Neural cell (in vitro differentiated cells): ENCODE results near the gene RPRD1B. TPM values are rescaled to one million over a fixed set of nuclear protein-coding genes. Genes with fewer than 3 reads are reported as not detected.

Experiments
- H2AFZ ChIP-seq: fragments of 200-600, 300-800 bp; sonication (generic), shearing (Covaris generic); 2 replicates; pipeline ENCODE4 v1.6.0; 2014; ENCODE audit warnings: low read depth, mild to moderate bottlenecking, antibody characterized with exemption, low read length, moderate library complexity
- H3F3A ChIP-seq: fragments of 200-600 bp; shearing (Covaris generic); 2 replicates; pipeline ENCODE4 v1.6.1; 2016; ENCODE audit warnings: mild to moderate bottlenecking, moderate library complexity, mixed read lengths, antibody characterized with exemption, low read length; ENCODE audit not compliant: insufficient read depth, poor library complexity, severe bottlenecking
- H3K27ac ChIP-seq: fragments of 200-600, 300-800 bp; sonication (generic), shearing (Covaris generic); 2 replicates; pipeline ENCODE4 v1.5.1; 2014; ENCODE audit warnings: mild to moderate bottlenecking, low read length, moderate library complexity
- H3K27me3 ChIP-seq: fragments of 300-800, 200-600 bp; sonication (generic), shearing (Covaris generic); 2 replicates; pipeline ENCODE4 v1.6.0; 2014; ENCODE audit warnings: mild to moderate bottlenecking, low read depth, low read length, moderate library complexity; ENCODE audit not compliant: insufficient read depth
- H3K36me3 ChIP-seq: fragments of 300-800, 200-600 bp; sonication (generic), shearing (Covaris generic); 2 replicates; pipeline ENCODE4 v1.5.1; 2014; ENCODE audit warnings: mild to moderate bottlenecking, antibody characterized with exemption, low read length, moderate library complexity; ENCODE audit not compliant: insufficient read depth
- H3K4me2 ChIP-seq: fragments of 300-800, 200-600 bp; sonication (generic), shearing (Covaris generic); 2 replicates; pipeline ENCODE4 v1.6.0; 2014; ENCODE audit warnings: mild to moderate bottlenecking, low read length
- H3K4me3 ChIP-seq: fragments of 300-800, 200-600 bp; sonication (generic), shearing (Covaris generic); 2 replicates; pipeline ENCODE4 v1.5.1; 2014; ENCODE audit warnings: mild to moderate bottlenecking, low read length, moderate library complexity
- H3K79me2 ChIP-seq: fragments of 200-600 bp; shearing (Covaris generic); replicated peaks from 2 replicates; pipeline ENCODE4 v1.6.0; 2014; ENCODE audit warnings: mild to moderate bottlenecking, low read length, moderate library complexity; ENCODE audit not compliant: insufficient read depth
- H3K9ac ChIP-seq: fragments of 300-800, 200-600 bp; sonication (generic), shearing (Covaris generic); 2 replicates; pipeline ENCODE4 v1.6.1; 2016; ENCODE audit warnings: mild to moderate bottlenecking, low read length, mixed read lengths
- H3K9me2 ChIP-seq: fragments of 200-600 bp; shearing (Covaris generic); 2 replicates; pipeline ENCODE4 v1.6.1; 2016; ENCODE audit warnings: mild to moderate bottlenecking, low read length, mixed read lengths; ENCODE audit not compliant: insufficient read depth
- H3K9me3 ChIP-seq: fragments of 200-600, 300-800 bp; sonication (generic), shearing (Covaris generic); 2 replicates; pipeline ENCODE4 v1.6.1; 2016; ENCODE audit warnings: mild to moderate bottlenecking, mixed run types, low read length, moderate library complexity, mixed read lengths
- H4K20me1 ChIP-seq: fragments of 200-600 bp; shearing (Covaris generic); 2 replicates; pipeline ENCODE4 v1.6.1; 2016; ENCODE audit warnings: mild to moderate bottlenecking, mixed run types; ENCODE audit not compliant: insufficient read depth
- EP300 ChIP-seq: fragments of 450-650 bp; conservative IDR thresholded peaks from 2 replicates; pipeline ENCODE4 v1.6.1; 2014; ENCODE audit warnings: antibody characterized with exemption, mild to moderate bottlenecking, moderate library complexity; ENCODE audit not compliant: poor library complexity, severe bottlenecking
- EZH2 ChIP-seq: fragments of 200-600, 300-800 bp; shearing (Covaris generic), sonication (generic); IDR thresholded peaks from 2 replicates; pipeline ENCODE4 v1.6.1; 2014; ENCODE audit warnings: antibody characterized with exemption, low read length, borderline replicate concordance, mild to moderate bottlenecking; ENCODE audit not compliant: insufficient read depth, poor library complexity, severe bottlenecking
- MXI1 ChIP-seq: fragments of 450-650 bp; conservative IDR thresholded peaks from 2 replicates; pipeline ENCODE4 v1.6.1; 2014; ENCODE audit warnings: antibody characterized with exemption, mild to moderate bottlenecking; ENCODE audit not compliant: poor library complexity, severe bottlenecking
- POLR2AphosphoS5 ChIP-seq: IDR thresholded peaks from 2 replicates; pipeline ENCODE4 v1.6.1; 2012
- RAD21 ChIP-seq: fragments of 450-650 bp; conservative IDR thresholded peaks from 2 replicates; pipeline ENCODE4 v1.6.1; 2014; ENCODE audit warnings: antibody characterized with exemption, mild to moderate bottlenecking, moderate library complexity
- SMC3 ChIP-seq: fragments of 450-650 bp; conservative IDR thresholded peaks from 2 replicates; pipeline ENCODE4 v1.6.1; 2014; ENCODE audit warnings: antibody characterized with exemption, mild to moderate bottlenecking, moderate library complexity; ENCODE audit not compliant: poor library complexity
- TAF1 ChIP-seq: IDR thresholded peaks from 2 replicates; pipeline ENCODE4 v1.6.1; 2012; ENCODE audit warnings: low read depth
- polyA plus RNA-seq: library from polyadenylated mRNA; depleted of rRNA; stranded (reverse); fragments of >200 nt; gene quantifications from 2 replicates; pipeline ENCODE4 v1.2.3, GENCODE V29; 2014
- TF ChIP-seq, protein P1 (sequence below): IDR thresholded peaks from 2 replicates; pipeline ENCODE4 v1.6.1; 2012; ENCODE audit warnings: borderline replicate concordance
- TF ChIP-seq, protein P2 (sequence below): fragments of 450-650 bp; IDR thresholded peaks from 2 replicates; pipeline ENCODE4 v1.5.1; 2014; ENCODE audit warnings: antibody characterized with exemption, mild to moderate bottlenecking, moderate library complexity; ENCODE audit not compliant: poor library complexity, severe bottlenecking

RPRD1B gene
- polyA plus RNA-seq, 1 donor from 2014 or later = 23.4 TPM

DNA sequence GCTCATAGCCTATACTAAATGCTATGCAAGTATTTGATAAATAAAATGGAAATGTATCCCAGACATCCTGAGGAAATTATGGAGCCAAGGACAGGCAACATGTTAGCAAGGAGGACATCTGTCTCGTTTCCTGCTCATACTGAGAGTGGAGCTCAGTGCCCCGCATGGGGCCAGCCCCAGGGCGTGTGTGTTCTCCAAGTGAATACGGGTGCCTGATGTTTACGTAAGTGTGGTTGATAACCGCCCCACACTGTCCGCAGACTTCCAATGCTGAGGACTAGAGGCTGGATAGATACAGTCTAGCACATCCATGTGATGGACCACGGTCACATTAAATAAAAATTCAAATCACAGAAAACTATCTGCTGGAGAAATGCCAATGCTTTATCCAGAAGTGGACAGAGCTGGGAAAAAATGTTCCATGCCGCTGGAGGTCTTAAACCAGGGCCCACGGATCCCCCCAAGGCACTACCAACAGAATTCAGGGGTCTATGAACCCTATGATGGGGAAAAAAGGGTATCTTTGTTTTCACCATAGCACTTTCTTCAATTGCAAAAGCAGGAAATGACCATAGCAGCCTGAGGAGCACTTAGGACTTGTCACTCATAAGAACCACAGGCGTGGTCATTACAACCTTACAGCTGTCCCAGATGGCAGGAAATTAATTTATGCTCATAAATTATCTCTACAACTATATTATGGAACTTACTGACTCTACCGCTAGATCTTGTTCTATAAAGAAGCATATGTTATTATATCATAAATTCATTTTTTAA lies 106.6 kb downstream of the RPRD1B start:
- no peaks in the 10 kb centered on the region for H4K20me1 ChIP-seq
- no peaks in the 10 kb centered on the region for H3K9me2 ChIP-seq
- H3K9ac ChIP-seq = no peak overlapping the region
- TF ChIP-seq EP300 (no peak), RAD21 (no peak), SMC3 (no peak), MXI1 (no peak), POLR2AphosphoS5 (no peak), EZH2 (no peak), TAF1 (no peak)
- TF ChIP-seq, protein P1, sequence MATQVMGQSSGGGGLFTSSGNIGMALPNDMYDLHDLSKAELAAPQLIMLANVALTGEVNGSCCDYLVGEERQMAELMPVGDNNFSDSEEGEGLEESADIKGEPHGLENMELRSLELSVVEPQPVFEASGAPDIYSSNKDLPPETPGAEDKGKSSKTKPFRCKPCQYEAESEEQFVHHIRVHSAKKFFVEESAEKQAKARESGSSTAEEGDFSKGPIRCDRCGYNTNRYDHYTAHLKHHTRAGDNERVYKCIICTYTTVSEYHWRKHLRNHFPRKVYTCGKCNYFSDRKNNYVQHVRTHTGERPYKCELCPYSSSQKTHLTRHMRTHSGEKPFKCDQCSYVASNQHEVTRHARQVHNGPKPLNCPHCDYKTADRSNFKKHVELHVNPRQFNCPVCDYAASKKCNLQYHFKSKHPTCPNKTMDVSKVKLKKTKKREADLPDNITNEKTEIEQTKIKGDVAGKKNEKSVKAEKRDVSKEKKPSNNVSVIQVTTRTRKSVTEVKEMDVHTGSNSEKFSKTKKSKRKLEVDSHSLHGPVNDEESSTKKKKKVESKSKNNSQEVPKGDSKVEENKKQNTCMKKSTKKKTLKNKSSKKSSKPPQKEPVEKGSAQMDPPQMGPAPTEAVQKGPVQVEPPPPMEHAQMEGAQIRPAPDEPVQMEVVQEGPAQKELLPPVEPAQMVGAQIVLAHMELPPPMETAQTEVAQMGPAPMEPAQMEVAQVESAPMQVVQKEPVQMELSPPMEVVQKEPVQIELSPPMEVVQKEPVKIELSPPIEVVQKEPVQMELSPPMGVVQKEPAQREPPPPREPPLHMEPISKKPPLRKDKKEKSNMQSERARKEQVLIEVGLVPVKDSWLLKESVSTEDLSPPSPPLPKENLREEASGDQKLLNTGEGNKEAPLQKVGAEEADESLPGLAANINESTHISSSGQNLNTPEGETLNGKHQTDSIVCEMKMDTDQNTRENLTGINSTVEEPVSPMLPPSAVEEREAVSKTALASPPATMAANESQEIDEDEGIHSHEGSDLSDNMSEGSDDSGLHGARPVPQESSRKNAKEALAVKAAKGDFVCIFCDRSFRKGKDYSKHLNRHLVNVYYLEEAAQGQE = no peak
- TF ChIP-seq, protein P2, sequence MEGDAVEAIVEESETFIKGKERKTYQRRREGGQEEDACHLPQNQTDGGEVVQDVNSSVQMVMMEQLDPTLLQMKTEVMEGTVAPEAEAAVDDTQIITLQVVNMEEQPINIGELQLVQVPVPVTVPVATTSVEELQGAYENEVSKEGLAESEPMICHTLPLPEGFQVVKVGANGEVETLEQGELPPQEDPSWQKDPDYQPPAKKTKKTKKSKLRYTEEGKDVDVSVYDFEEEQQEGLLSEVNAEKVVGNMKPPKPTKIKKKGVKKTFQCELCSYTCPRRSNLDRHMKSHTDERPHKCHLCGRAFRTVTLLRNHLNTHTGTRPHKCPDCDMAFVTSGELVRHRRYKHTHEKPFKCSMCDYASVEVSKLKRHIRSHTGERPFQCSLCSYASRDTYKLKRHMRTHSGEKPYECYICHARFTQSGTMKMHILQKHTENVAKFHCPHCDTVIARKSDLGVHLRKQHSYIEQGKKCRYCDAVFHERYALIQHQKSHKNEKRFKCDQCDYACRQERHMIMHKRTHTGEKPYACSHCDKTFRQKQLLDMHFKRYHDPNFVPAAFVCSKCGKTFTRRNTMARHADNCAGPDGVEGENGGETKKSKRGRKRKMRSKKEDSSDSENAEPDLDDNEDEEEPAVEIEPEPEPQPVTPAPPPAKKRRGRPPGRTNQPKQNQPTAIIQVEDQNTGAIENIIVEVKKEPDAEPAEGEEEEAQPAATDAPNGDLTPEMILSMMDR = no peak
- no peak overlapping the region for H3K4me2 ChIP-seq
- no peaks in the 10 kb centered on the region for H3K79me2 ChIP-seq
- H3K27me3 ChIP-seq = no peaks in the 10 kb centered on the region
- H3K36me3 ChIP-seq = no peaks in the 10 kb centered on the region
- H3K9me3 ChIP-seq = no peaks in the 10 kb centered on the region
- H3K4me3 ChIP-seq = no peak overlapping the region
- no peak overlapping the region for H2AFZ ChIP-seq
- no peak overlapping the region for H3K27ac ChIP-seq
- no peaks in the 10 kb centered on the region for H3F3A ChIP-seq

DNA sequence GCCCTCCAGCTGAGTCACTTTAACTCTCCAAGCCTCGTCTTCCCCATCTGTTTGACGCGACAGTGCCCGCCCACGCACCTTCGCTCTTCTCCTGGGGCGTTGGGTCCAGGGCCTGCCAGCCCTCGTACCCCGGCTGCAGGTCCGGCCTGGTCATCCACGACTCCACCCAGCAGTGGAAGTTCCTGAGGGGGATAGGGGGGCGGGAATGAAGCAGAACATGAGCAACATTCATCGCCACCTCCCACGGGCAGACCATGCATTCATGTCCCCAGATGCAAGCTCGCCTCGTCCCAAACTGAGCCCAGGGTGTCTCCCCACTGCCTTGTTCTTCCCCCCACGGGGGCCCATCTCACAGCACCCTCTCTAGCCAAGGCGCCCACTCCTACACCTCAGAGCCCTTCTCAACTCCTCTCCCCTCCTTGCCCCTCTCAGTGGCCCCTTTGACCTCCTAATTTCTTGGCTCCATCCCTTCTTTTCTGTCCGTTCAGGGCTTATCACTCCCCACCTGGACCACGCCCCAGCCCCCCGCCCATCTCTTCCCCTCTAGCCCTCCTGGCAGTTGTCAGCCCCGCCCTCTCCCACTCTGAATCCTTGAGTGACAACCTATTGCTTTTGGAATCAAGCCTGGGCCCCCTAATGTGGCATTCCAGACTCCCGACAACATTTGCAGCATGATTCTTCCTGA lies 107.8 kb downstream of the RPRD1B start:
- no peaks in the 10 kb centered on the region for H3K9me3 ChIP-seq
- no peak overlapping the region for H3K9ac ChIP-seq
- H3F3A ChIP-seq = no peaks in the 10 kb centered on the region
- H3K9me2 ChIP-seq = no peaks in the 10 kb centered on the region
- H4K20me1 ChIP-seq = no peaks in the 10 kb centered on the region
- no peaks in the 10 kb centered on the region for H3K79me2 ChIP-seq
- H3K4me2 ChIP-seq = no peak overlapping the region
- H3K27ac ChIP-seq = no peak overlapping the region
- TF ChIP-seq EZH2 (no peak), MXI1 (no peak), EP300 (no peak), TAF1 (no peak), SMC3 (no peak), RAD21 (no peak), POLR2AphosphoS5 (no peak)
- TF ChIP-seq, protein P2 = no peak
- TF ChIP-seq, protein P1 = no peak
- no peaks in the 10 kb centered on the region for H3K36me3 ChIP-seq
- H3K27me3 ChIP-seq = no peaks in the 10 kb centered on the region
- H2AFZ ChIP-seq = no peak overlapping the region
- no peak overlapping the region for H3K4me3 ChIP-seq
